IMR-90 (cell line): ENCODE results near the gene TNFRSF1B. TPM values are rescaled to one million over a fixed set of nuclear protein-coding genes. Genes with fewer than 3 reads are reported as not detected.

ENCODE experiments used
- BHLHE40 ChIP-seq: fragments of 150-350 bp; IDR thresholded peaks from 2 replicates; pipeline ENCODE4 v1.6.1; 2016; ENCODE audit warnings: mild to moderate bottlenecking, low read depth, low read length
- CTCF ChIP-seq: conservative IDR thresholded peaks from 2 replicates; pipeline ENCODE4 v1.5.1; 2012; ENCODE audit warnings: mild to moderate bottlenecking, low read depth, low read length, improper control_type of control experiment
- MXI1 ChIP-seq: IDR thresholded peaks from 2 replicates; pipeline ENCODE4 v1.6.1; 2012; ENCODE audit warnings: low read depth, mild to moderate bottlenecking, low read length, moderate library complexity, borderline replicate concordance
- RCOR1 ChIP-seq: IDR thresholded peaks from 2 replicates; pipeline ENCODE4 v1.6.1; 2012; ENCODE audit warnings: mild to moderate bottlenecking, low read length, improper control_type of control experiment; ENCODE audit not compliant: insufficient replicate concordance
- polyA plus RNA-seq, 3 experiments: library from polyadenylated mRNA; depleted of rRNA; stranded (reverse); fragments of >200 nt; gene quantifications; 2 replicates each; pipeline ENCODE4 v1.2.3, GENCODE V29; 2012; ENCODE audit warnings: low replicate concordance in 1 of 3
- total RNA-seq: library from RNA; depleted of rRNA; stranded (reverse); fragments of >200 nt; gene quantifications from 2 replicates; pipeline ENCODE4 v1.2.3, GENCODE V29; 2012

TNFRSF1B gene
- total and polyA plus RNA-seq, 2 of the 4 experiments (the other 2 are of a cell fraction), result 4.3 to 8.9 TPM

- TF ChIP-seq CTCF, result no peak
- no peak for TF ChIP-seq BHLHE40
- TF ChIP-seq RCOR1, result no peak
- no peak for TF ChIP-seq MXI1
Observed at GRCh38 chr1:12206238-12206637, 39.4 kb downstream of the TNFRSF1B start (continued).
